ENCODE results near the gene DACH2.
A peak's percentile ranks its signal among the peaks of the same experiment; 100 is the strongest.

The DACH2 gene

GRCh38 chrX:86329174-86329573, 180.9 kb downstream of the DACH2 start:
- DNase-seq = no peak

- no peak for DNase-seq
These were observed 200.4 kb downstream of the DACH2 start for GRCh38 chrX:86348669-86349068.

DNA sequence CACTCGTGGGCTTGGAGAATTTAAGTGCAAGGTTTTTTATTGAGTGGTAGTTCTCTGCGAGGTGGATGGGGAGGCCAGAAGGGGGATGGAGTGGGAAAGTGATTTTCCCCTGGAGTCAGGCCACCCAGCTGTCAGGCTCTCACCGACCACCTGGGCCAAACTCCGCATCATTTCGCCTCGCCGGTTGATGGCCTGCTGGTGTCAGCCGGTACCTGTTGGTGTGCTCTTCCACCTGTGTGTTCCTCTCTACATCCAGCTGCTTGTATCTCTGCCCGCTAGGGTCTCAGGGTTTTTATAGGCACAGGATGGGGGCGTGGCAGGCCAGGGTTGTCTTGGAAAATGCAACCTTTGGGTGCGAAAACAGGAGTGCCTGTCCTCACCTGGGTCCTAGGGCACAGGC, 200.9 kb downstream of the DACH2 start:
- DNase-seq = no peak

DNA sequence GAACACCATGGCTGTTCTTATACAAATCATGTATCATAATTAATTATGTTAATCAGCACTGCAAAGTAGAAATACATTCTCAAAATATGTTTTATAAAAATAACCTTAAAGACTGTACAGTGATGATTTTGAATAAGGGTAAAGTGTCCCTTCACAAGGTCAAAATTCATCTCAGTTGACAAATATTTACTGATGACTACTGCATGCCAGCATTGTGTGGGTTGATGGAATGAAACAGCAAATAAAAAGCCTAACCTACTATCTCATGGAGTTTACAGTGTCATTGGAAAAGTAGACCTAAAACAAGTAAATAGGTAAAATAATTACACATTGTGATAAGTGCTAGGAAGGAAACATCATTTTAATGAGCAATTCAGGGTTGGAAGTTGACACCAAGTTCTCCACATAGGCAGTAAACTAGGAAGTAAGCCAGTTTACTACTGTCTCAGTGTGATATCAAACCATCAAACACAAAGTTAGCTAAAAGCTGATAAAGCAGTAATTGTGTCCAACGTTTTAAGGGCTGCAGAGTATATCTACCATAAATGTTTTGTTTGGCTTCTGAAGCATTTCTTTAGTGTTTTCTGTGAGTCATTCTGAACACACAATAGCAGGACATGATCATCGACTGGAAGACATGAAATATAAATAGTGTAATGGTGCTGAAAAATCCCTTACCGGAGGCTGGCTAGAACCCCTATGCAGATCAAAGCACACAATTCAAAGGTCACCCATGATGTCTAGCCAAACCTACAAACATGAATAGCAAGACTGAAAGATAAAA, 221.8 kb downstream of the DACH2 start:
- no peak for DNase-seq

DNA sequence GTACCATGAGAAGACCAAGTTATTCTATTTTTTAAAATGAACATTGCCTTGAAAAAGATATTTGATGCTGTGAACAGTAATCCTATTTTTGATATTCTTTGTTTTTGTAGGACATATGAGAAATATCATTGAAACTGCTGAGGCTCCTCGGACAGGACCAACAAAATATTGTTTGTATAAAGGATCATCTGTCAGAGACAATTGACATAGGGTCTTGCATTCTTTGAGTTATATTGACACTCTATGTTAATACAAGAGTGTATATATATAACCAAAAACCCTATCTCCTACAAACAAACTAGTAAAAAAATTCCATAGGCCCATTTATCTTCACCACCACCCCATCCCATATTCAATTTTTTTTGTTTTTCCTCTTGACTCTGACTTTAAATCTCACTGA, 222.7 kb downstream of the DACH2 start:
- no peak for DNase-seq

GRCh38 chrX:86379209-86379608, 231.0 kb downstream of the DACH2 start:
- no peak for DNase-seq

DNA sequence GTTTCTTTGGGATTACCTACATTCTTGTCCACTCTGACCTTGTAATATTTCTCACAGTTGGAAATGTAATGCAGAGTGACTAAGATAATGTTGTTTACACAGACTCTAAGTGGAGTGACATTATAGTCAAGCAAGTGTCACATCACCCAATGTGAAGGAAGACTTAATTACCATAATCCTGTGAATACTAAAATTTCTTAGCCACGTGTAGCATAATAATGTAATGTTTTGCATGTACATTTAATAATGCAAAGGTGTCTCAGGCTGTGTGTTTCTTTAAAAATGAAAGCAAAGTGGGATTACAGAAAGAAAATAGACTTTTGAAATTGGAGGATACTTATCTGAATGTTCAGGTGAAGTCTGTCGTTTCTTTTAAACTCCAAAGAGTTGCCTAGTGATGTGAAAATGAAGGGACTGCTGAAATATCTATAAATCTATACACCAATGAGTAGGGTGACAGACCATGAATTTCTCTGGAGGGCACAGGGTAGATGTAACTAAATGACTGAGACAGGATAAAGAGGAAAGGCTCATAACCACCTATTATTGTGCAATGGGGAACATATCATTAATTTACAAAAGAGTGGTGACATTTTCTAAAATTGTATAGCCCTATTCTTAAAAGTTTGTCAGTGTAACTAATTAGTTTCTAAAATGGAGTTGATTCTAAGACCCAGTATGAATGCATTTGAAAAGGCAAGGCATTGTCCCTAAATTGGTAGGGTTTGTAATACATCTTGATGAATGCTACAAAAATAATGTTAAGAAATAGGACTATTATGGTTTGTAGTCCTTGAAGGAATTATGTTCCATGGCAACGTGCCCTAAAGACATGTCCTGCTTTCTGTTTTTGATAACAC, 235.7 kb downstream of the DACH2 start:
- DNase-seq = no peak

GRCh38 chrX:86407371-86407770, 259.1 kb downstream of the DACH2 start:
- DNase-seq = no peak

DNA sequence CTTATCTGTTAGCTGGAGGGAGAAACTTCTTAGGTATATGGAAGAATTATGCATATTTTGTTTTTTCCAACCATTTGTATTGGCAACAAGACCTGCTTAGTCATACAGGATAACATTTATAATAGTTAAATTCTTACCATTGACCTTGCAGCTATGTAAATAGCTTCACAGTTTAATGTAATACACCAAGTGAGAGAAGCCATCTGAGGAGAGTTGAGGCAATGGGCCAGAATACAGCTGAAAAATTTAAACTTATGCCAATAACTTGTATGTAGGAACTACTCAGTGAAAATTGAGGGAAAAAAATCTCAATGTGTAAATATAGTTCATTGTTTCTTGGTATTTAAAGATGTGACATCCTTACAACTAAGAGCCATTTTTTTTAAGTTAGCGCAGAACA, 273.5 kb downstream of the DACH2 start:
- DNase-seq = no peak

DNA sequence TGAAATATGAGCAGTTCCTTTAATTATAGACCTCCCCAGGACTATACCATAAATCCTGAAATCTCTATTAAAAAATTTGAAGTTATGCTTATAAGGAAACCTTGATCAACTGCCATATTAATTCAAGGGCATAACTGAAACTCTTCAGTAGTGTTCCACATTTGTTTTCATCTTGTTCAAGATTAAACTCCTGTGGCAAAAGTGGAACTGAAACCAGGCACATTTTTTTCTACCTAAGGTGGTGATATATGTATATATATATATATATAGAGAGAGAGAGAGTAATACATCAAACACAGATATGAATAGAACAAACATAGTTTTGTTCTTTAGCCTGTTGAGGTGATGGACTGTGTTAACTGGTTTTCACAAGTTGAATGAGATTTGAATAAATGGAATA, 287.9 kb downstream of the DACH2 start:
- DNase-seq = no peak

GRCh38 chrX:86455495-86455894, 307.2 kb downstream of the DACH2 start:
- DNase-seq = no peak

DNA sequence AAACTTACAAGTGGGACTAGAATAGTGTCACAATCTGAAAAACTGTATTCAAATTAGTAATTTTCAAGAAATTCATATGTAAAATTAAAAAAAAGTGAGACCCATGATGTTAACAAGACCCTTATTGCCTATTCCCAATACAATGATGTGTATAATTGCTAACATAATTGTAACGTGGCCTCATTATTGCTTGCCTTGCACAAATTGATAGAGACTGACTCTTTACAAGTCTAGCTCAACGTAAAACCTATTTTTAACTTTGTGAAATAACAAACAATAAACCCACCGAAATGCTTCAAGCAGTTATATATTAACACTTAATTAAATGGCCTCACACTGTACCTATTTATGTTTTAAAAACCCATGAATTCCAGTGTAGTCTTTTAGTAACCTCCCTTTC, 312.5 kb downstream of the DACH2 start:
- no peak for DNase-seq

GRCh38 chrX:86504297-86504696, 356.0 kb downstream of the DACH2 start:
- no peak for DNase-seq

- no peak for DNase-seq
These were observed 359.1 kb downstream of the DACH2 start for GRCh38 chrX:86507331-86507730.

- DNase-seq = no peak
These were observed 431.5 kb downstream of the DACH2 start for GRCh38 chrX:86579777-86580176.

GRCh38 chrX:86604607-86605006, 456.4 kb downstream of the DACH2 start:
- DNase-seq = no peak

- DNase-seq = no peak
These were observed 548.7 kb downstream of the DACH2 start for GRCh38 chrX:86696951-86697350.

GRCh38 chrX:86711531-86712180, 563.4 kb downstream of the DACH2 start:
- peak; percentile 23 to 25 for DNase-seq

GRCh38 chrX:86714441-86714840, 566.2 kb downstream of the DACH2 start:
- DNase-seq = no peak

DNA sequence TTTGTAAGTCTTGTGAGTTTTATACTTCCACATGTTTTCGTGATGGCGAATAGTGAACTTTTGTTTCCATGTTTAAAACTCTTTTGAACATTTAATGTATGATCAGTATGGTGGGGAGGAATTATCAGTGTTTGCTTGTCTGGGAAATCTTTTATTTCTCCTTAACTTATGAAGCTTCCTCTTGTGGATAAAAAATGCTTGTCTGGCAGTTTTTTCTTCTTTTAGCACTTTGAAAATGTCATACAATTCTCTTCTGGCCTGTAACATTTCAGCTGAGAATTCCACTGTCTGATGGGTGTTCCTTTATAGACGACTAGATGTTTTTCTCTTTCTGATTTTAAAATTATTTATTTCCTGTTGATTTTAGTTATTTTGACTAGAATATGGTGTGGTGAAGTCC, 576.0 kb downstream of the DACH2 start:
- no peak for DNase-seq

GRCh38 chrX:86747091-86747490, 598.8 kb downstream of the DACH2 start:
- DNase-seq = no peak

DNA sequence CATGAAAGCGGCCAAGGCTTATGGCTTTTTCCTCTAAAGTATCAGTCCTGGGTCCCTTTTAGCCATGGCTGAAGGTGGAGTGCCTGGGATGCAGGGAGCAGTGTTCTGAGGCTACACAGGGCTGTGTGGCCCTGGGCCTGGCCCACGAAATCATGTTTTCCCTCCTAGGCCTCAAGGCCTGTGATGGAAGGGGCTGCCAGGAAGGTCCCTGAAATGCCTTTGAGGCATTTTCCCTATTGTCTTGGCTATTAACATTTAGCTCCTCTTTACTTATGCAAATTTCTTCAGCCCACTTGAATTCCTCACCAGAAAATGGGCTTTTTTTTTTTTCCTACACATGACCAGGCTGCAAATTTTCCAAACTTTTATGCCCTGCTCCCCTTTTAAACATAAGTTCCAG, 657.0 kb downstream of the DACH2 start:
- no peak for DNase-seq

- DNase-seq = no peak
These were observed 658.5 kb downstream of the DACH2 start for GRCh38 chrX:86806786-86807185.

DNA sequence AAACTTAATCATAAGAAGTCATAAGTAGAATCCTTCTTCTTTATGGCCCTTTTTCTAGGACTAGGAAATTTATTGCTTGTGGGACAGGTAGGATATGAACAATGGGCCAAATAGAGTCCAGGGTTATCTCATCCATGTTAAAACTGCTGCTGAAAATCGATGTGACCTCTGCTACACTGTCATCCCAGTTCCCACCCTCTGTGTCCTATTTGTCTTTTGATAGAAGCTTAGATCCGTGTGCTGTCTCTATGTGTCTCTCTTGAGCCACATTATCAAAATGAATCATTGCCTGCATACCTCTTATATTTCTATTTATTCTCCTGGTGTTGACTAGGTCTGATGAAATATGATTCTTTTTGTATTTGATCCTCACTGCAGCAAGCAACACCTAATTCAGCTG, 661.4 kb downstream of the DACH2 start:
- no peak for DNase-seq
